Ishikawa (cell line): ENCODE data around the gene TEN1.

Experiments
- CEBPB ChIP-seq: IDR thresholded peaks from 2 replicates; pipeline ENCODE4 v1.6.1; 2012
- CREB1 ChIP-seq: IDR thresholded peaks from 2 replicates; pipeline ENCODE4 v1.6.1; 2012; ENCODE audit warnings: low read depth
- EGR1 ChIP-seq: IDR thresholded peaks from 2 replicates; pipeline ENCODE4 v1.6.1; 2012
- EP300 ChIP-seq: IDR thresholded peaks from 2 replicates; pipeline ENCODE4 v1.6.1; 2012; ENCODE audit warnings: borderline replicate concordance
- FOXM1 ChIP-seq: IDR thresholded peaks from 2 replicates; pipeline ENCODE4 v1.6.1; 2012; ENCODE audit warnings: low read depth, borderline replicate concordance
- MAX ChIP-seq: IDR thresholded peaks from 2 replicates; pipeline ENCODE4 v1.6.1; 2012
- NFIC ChIP-seq: IDR thresholded peaks from 2 replicates; pipeline ENCODE4 v1.6.1; 2012
- RAD21 ChIP-seq: IDR thresholded peaks from 2 replicates; pipeline ENCODE4 v1.6.1; 2012; ENCODE audit warnings: low read depth
- REST ChIP-seq: IDR thresholded peaks from 2 replicates; pipeline ENCODE4 v1.6.1; 2012; ENCODE audit warnings: low read depth, mild to moderate bottlenecking
- TAF1 ChIP-seq: IDR thresholded peaks from 2 replicates; pipeline ENCODE4 v1.6.1; 2012; ENCODE audit warnings: low read depth, mild to moderate bottlenecking
- TCF12 ChIP-seq: IDR thresholded peaks from 2 replicates; pipeline ENCODE4 v1.6.1; 2012; ENCODE audit warnings: low read depth
- TEAD4 ChIP-seq: IDR thresholded peaks from 2 replicates; pipeline ENCODE4 v1.6.1; 2012
- USF1 ChIP-seq: IDR thresholded peaks from 2 replicates; pipeline ENCODE4 v1.6.1; 2012
- YY1 ChIP-seq: IDR thresholded peaks from 2 replicates; pipeline ENCODE4 v1.6.1; 2012; ENCODE audit warnings: low read depth
- ZBTB7A ChIP-seq: IDR thresholded peaks from 2 replicates; pipeline ENCODE4 v1.6.1; 2012; ENCODE audit warnings: low read depth

TEN1 gene

GRCh38 chr17:75950855-75951554 lies 28.0 kb upstream of the TEN1 start:
- no peak for TF ChIP-seq EP300
- TF ChIP-seq YY1 = no peak
- TF ChIP-seq RAD21 = no peak
- TF ChIP-seq TCF12 = no peak
- TF ChIP-seq TAF1 = no peak
- TF ChIP-seq CREB1 = no peak
- no peak for TF ChIP-seq MAX
- TF ChIP-seq FOXM1 = no peak
- no peak for TF ChIP-seq TEAD4
- TF ChIP-seq CEBPB = no peak
- no peak for TF ChIP-seq EGR1
- TF ChIP-seq ZBTB7A = no peak
- TF ChIP-seq USF1 = no peak
- no peak for TF ChIP-seq REST

- TF ChIP-seq EGR1 = no peak
- TF ChIP-seq TAF1 = no peak
- no peak for TF ChIP-seq CEBPB
- no peak for TF ChIP-seq TEAD4
- TF ChIP-seq YY1 = no peak
- no peak for TF ChIP-seq EP300
- TF ChIP-seq ZBTB7A = no peak
- no peak for TF ChIP-seq MAX
- TF ChIP-seq NFIC = no peak
- no peak for TF ChIP-seq REST
- no peak for TF ChIP-seq FOXM1
- no peak for TF ChIP-seq TCF12
- no peak for TF ChIP-seq CREB1
- no peak for TF ChIP-seq RAD21
- TF ChIP-seq USF1 = no peak
Measured at GRCh38 chr17:75959051-75959838, 19.8 kb upstream of the TEN1 start.

- TF ChIP-seq CREB1 (no peak), TCF12 (no peak), CEBPB (no peak), FOXM1 (no peak), YY1 (no peak), TEAD4 (no peak), REST (no peak), EGR1 (no peak), RAD21 (no peak)
Measured at GRCh38 chr17:75959839-75960511, 19.1 kb upstream of the TEN1 start.

GRCh38 chr17:75965468-75965867 lies 13.6 kb upstream of the TEN1 start:
- TF ChIP-seq TCF12 (no peak), CREB1 (no peak)
